Psoas muscle (tissue), 8 donors: ENCODE results near the gene TDRD12. TPM values are rescaled to one million over a fixed set of nuclear protein-coding genes. Genes with fewer than 3 reads are reported as not detected.
A peak's percentile ranks its signal among the peaks of the same experiment; 100 is the strongest.

Source experiments
- ATAC-seq, 4 donors: fragments of 200-7000 bp; cut with Tn5 transposase; one replicate each; pipeline ENCODE4 v1.9.1; 2020; ENCODE audit warnings: moderate library complexity in 3 of 4, mild to moderate bottlenecking in 2 of 4
- DNase-seq, 2 donors: peaks; one replicate each; pipeline ENCODE4 v3.0.0-alpha.2; 2020
- H3K27ac ChIP-seq: fragments of 200-600 bp; one replicate; pipeline ENCODE4 v1.8.0; 2022
- H3K27me3 ChIP-seq, 3 donors: fragments of 200-600 bp in 1 of 3; one replicate each; pipeline versions ENCODE4 v1.6.1 to v1.8.0; 2013 to 2022; ENCODE audit warnings: low read length in 2 of 3, mild to moderate bottlenecking in 2 of 3, moderate library complexity in 1 of 3; ENCODE audit not compliant: insufficient read depth in 3 of 3
- H3K36me3 ChIP-seq, 2 donors: fragments of 200-600 bp in 1 of 2; one replicate each; pipeline versions ENCODE4 v1.6.1 to v1.8.0; 2013 to 2022; ENCODE audit warnings: low read depth in 1 of 2, mild to moderate bottlenecking in 1 of 2, moderate library complexity in 1 of 2; ENCODE audit not compliant: insufficient read depth in 1 of 2
- H3K4me1 ChIP-seq: fragments of 200-600 bp; one replicate; pipeline ENCODE4 v1.8.0; 2022
- H3K4me3 ChIP-seq: fragments of 200-600 bp; one replicate; pipeline ENCODE4 v1.8.0; 2022; ENCODE audit warnings: mild to moderate bottlenecking
- H3K9me3 ChIP-seq: fragments of 200-600 bp; one replicate; pipeline ENCODE4 v1.8.0; 2022
- WGBS, 3 donors: extraction: QIAGEN DNeasy Blood & Tissue Kit; methylation state at CpG; one replicate each; pipeline versions ENCODE4 v1.1.6 to v1.1.7; 2013; 5-methylcytosine and 5-hydroxymethylcytosine counted together
- intact Hi-C, 2 donors: fragments of 100-400 bp; cut with DNase I; formaldehyde crosslinking; loops; one replicate each; pipeline versions ENCODE4 v1.11.0 to v1.14.2; 2022
- polyA plus RNA-seq, 3 donors: library from polyadenylated mRNA; stranded (reverse); fragments of 200-250 nt; gene quantifications; one replicate each; pipeline ENCODE4 v1.2.3, GENCODE V29; 2013
- total RNA-seq, 4 donors: library from RNA; stranded (reverse); fragmentation: NEBNext Ultra II Directional in 2 of 4; extraction: Animal tissue kit (Norgen Biotek cat#: 25700) in 2 of 4; gene quantifications; one replicate each; pipeline versions ENCODE4 v1.2.1 to v1.2.4, GENCODE V29; 2021 to 2023
- TF ChIP-seq, protein P1 (sequence below): fragments of 200-600 bp; IDR thresholded peaks from one replicate; pipeline ENCODE4 v1.8.0; 2022; ENCODE audit warnings: antibody characterized with exemption
- donor health status: healthy with polysubstance abuse.
- donor health status: DM: no; HTN: no; CAD: no; lungs with moderate emphysema.
- donor health status: Bipolar disorder and iron deficiency.
- donor health status: healthy.
- donor health status: DM: yes; HTN: yes; CAD: no.
- donor health status: DM: no; HTN: no; CAD: no.
- donor health status: DM: no; HTN: no; CAD: no.
- donor health status: DM: yes; HTN: yes; CAD: no.

TDRD12 gene
- total and polyA plus RNA-seq, 7 donors: 0.14 to 0.28 (median 0.19) TPM; not detected in 3

DNA sequence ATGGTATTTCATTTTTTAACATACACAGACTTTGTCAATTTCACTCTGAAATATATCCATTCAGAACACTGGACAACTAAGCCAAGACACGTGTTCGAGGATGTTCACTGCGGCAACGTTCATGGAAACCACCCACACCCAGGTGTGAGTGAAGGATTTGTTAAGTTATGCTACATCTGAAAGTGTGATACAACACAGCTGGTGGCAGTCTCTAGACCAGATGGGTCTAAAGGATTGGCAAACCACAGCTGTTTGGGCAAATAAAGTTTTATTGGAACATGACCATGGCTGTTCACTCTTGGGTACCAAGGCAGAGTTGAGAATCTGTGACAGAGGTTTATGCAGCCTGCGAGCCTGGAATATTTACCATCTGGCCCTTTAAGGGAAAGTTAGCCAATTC, 138.0 kb downstream of the TDRD12 start:
- ATAC-seq (no peak), DNase-seq (no peak)
- intact Hi-C loops: no loop called here
- Histone ChIP-seq H3K4me1 (no peaks in the 10 kb centered on the region), H3K27me3 (no peaks in the 10 kb centered on the region), H3K4me3 (no peak overlapping the region), H3K9me3 (no peaks in the 10 kb centered on the region), H3K27ac (no peak overlapping the region), H3K36me3 (no peaks in the 10 kb centered on the region)
- TF ChIP-seq, protein P1, sequence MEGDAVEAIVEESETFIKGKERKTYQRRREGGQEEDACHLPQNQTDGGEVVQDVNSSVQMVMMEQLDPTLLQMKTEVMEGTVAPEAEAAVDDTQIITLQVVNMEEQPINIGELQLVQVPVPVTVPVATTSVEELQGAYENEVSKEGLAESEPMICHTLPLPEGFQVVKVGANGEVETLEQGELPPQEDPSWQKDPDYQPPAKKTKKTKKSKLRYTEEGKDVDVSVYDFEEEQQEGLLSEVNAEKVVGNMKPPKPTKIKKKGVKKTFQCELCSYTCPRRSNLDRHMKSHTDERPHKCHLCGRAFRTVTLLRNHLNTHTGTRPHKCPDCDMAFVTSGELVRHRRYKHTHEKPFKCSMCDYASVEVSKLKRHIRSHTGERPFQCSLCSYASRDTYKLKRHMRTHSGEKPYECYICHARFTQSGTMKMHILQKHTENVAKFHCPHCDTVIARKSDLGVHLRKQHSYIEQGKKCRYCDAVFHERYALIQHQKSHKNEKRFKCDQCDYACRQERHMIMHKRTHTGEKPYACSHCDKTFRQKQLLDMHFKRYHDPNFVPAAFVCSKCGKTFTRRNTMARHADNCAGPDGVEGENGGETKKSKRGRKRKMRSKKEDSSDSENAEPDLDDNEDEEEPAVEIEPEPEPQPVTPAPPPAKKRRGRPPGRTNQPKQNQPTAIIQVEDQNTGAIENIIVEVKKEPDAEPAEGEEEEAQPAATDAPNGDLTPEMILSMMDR: no peak
- WGBS, 3 donors: 75 to 82% (median 81%) methylated on average over 5 of the region's 5 CpGs

DNA sequence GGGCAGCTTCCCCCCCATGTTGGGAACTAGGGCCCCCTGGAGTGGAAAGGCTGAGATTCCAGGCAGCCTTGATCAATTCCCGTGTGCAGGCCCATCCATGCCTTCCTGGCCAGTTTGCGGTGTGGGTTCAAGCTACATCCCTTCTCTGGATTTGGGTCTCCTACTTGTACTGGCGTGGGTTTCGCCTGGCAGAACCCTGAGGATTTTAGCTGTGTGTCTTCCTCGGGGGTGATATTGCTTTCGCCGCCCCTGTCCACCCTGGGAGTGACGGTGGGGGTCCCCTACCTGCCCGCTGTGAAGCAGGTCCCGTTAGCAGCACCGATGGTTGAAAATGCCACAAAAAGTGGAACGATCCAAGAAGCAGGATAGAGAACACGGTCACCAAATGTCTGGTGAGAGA, 138.6 kb downstream of the TDRD12 start:
- TF ChIP-seq, protein P1: no peak
- H3K27ac ChIP-seq: no peak overlapping the region
- intact Hi-C loops: no loop called here
- DNase-seq (no peak), ATAC-seq (no peak)
- H3K9me3 ChIP-seq: no peaks in the 10 kb centered on the region
- H3K4me3 ChIP-seq: no peak overlapping the region
- WGBS, 3 donors: 88 to 92% (median 91%) methylated on average over 13 of the region's 13 CpGs
- no peaks in the 10 kb centered on the region for H3K27me3 ChIP-seq
- H3K4me1 ChIP-seq: no peaks in the 10 kb centered on the region
- H3K36me3 ChIP-seq: no peaks in the 10 kb centered on the region

GRCh38 chr19:32858559-32858958, 139.0 kb downstream of the TDRD12 start:
- no peaks in the 10 kb centered on the region for H3K27me3 ChIP-seq
- TF ChIP-seq, protein P1: no peak
- intact Hi-C loops: no loop called here
- H3K27ac ChIP-seq: no peak overlapping the region
- no peak for DNase-seq
- no peak for ATAC-seq
- no peaks in the 10 kb centered on the region for H3K9me3 ChIP-seq
- no peaks in the 10 kb centered on the region for H3K4me1 ChIP-seq
- no peaks in the 10 kb centered on the region for H3K36me3 ChIP-seq
- H3K4me3 ChIP-seq: no peak overlapping the region
- WGBS, 3 donors: 92 to 99% (median 96%) methylated on average over 10 of the region's 10 CpGs

GRCh38 chr19:32859591-32859990, 140.0 kb downstream of the TDRD12 start:
- no peak for ATAC-seq

DNA sequence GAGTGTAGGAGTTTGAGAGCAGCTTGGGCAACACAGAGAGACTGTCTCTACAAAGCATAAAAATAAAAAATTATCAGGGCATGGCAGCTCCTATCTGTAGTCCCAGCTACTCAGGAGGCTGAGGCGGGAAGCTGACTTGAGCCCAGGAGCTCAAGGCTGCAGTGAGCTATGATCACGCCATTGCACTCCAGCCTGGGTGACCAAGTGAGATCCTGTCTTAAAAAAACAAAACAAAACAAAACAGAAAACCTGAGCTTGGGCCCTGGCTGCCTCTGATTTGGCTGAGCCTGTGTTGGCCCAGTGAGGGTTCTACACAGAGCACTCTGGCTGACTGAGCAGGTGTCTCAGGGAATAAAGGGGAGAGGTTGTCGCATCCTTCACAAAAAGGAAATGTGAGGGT, 142.0 kb downstream of the TDRD12 start:
- Histone ChIP-seq H3K36me3 (no peaks in the 10 kb centered on the region), H3K4me3 (no peak overlapping the region), H3K4me1 (no peaks in the 10 kb centered on the region), H3K27me3 (no peaks in the 10 kb centered on the region), H3K27ac (no peak overlapping the region), H3K9me3 (no peaks in the 10 kb centered on the region)
- intact Hi-C loops: no loop called here
- 88 to 99% (median 96%) methylated on average over 3 of the region's 3 CpGs for WGBS, 3 donors
- no peak for DNase-seq
- TF ChIP-seq, protein P1: no peak
- no peak for ATAC-seq

More at GRCh38 chr19:32859591-32859990, 140.0 kb downstream of the TDRD12 start:
- peak in 1 of 2 donors; percentile 32 for DNase-seq
- Histone ChIP-seq H3K4me1 (no peaks in the 10 kb centered on the region), H3K27me3 (no peaks in the 10 kb centered on the region), H3K4me3 (no peak overlapping the region), H3K27ac (no peak overlapping the region), H3K9me3 (no peaks in the 10 kb centered on the region), H3K36me3 (no peaks in the 10 kb centered on the region)
- TF ChIP-seq, protein P1: no peak
- 93 to 97% (median 94%) methylated on average over 19 of the region's 19 CpGs for WGBS, 3 donors
- intact Hi-C loops: no loop called here
